H1 (cell line): ENCODE data around the gene ENDOU. TPM values are rescaled to one million over a fixed set of nuclear protein-coding genes. Genes with fewer than 3 reads are reported as not detected.

Source experiments
- CTCF ChIA-PET: fragments of 300-600 bp; sonication (Branson Sonifier 250); formaldehyde crosslinking; loops from one replicate; lab custom pipeline; 2021; ENCODE audit not compliant: partially characterized antibody; lab: Charles Lee
- POLR2A ChIA-PET: fragments of 300-600 bp; sonication (Branson Sonifier 250); formaldehyde crosslinking; loops from one replicate; lab custom pipeline; 2021; ENCODE audit warnings: inconsistent platforms; ENCODE audit not compliant: partially characterized antibody; lab: Charles Lee
- DNase-seq, 2 experiments: peaks; one replicate each; pipeline versions ENCODE4 v3.0.0 to v3.0.0-alpha.2; 2010 to 2022; ENCODE audit warnings: low spot score in 2 of 2, low read depth in 1 of 2, mixed read lengths in 1 of 2
- FAIRE-seq: peaks from 2 replicates; lab custom pipeline; 2011; peaks lifted over from hg19 to GRCh38; lab: Jason Lieb, UNC
- H2AFZ ChIP-seq: 2 replicates; pipeline ENCODE4 v1.8.1; 2012; ENCODE audit warnings: low read length, inconsistent platforms
- H2AK5ac ChIP-seq: 2 replicates; pipeline ENCODE4 v1.6.1; 2013; ENCODE audit warnings: low read depth, low read length
- H2BK120ac ChIP-seq: replicated peaks from 2 replicates; pipeline ENCODE3; 2013; ENCODE audit warnings: low read depth, low read length, inconsistent platforms
- H2BK12ac ChIP-seq: 2 replicates; pipeline ENCODE4 v1.6.1; 2013; ENCODE audit warnings: low read depth, low read length
- H2BK15ac ChIP-seq: 2 replicates; pipeline ENCODE4 v1.6.1; 2013; ENCODE audit warnings: low read length
- H2BK20ac ChIP-seq: 2 replicates; pipeline ENCODE4 v1.6.1; 2013; ENCODE audit warnings: low read length
- H2BK5ac ChIP-seq: 2 replicates; pipeline ENCODE4 v1.6.1; 2013; ENCODE audit warnings: low read depth, low read length
- H3K14ac ChIP-seq: 2 replicates; pipeline ENCODE4 v1.6.1; 2013; ENCODE audit warnings: inconsistent platforms; ENCODE audit not compliant: insufficient read length
- H3K18ac ChIP-seq: 2 replicates; pipeline ENCODE4 v1.6.1; 2013; ENCODE audit warnings: low read length; ENCODE audit errors: extremely low read depth
- H3K23ac ChIP-seq: 2 replicates; pipeline ENCODE4 v1.6.1; 2013; ENCODE audit warnings: inconsistent platforms; ENCODE audit not compliant: insufficient read length
- H3K23me2 ChIP-seq: 2 replicates; pipeline ENCODE4 v1.6.1; 2013; ENCODE audit warnings: low read depth, low read length
- H3K27ac ChIP-seq: 2 replicates; pipeline ENCODE4 v1.6.1; 2011; ENCODE audit warnings: low read depth, low read length, inconsistent platforms
- H3K27me3 ChIP-seq, 4 experiments: replicated peaks in 1 of 4; 1 replicate in 1 of 4; 2 replicates in 3 of 4; pipeline versions ENCODE4 v1.6.1 to v1.8.1; 2011 to 2013; ENCODE audit warnings: low read length in 3 of 4, mild to moderate bottlenecking in 3 of 4, inconsistent platforms in 2 of 4, mixed read lengths in 2 of 4, moderate library complexity in 1 of 4; ENCODE audit not compliant: control insufficient read depth in 3 of 4, insufficient read depth in 3 of 4; ENCODE audit errors: extremely low read depth in 1 of 4
- H3K36me3 ChIP-seq, 4 experiments: 2 replicates each; pipeline versions ENCODE4 v1.6.1 to v1.8.1; 2011 to 2013; ENCODE audit warnings: mild to moderate bottlenecking in 4 of 4, low read length in 3 of 4, moderate library complexity in 2 of 4, control low read depth in 1 of 4, inconsistent platforms in 1 of 4; ENCODE audit not compliant: insufficient read depth in 4 of 4, control insufficient read depth in 2 of 4
- H3K4ac ChIP-seq: replicated peaks from 2 replicates; pipeline ENCODE3; 2013; ENCODE audit warnings: low read length, low read depth, mixed read lengths, inconsistent platforms; ENCODE audit not compliant: insufficient read length
- H3K4me1 ChIP-seq, 4 experiments: replicated peaks in 1 of 4; 1 replicate in 1 of 4; 2 replicates in 3 of 4; pipeline versions ENCODE4 v1.6.1 to v1.8.1; 2011 to 2013; ENCODE audit warnings: low read length in 3 of 4, inconsistent platforms in 2 of 4, mixed read lengths in 1 of 4; ENCODE audit not compliant: insufficient read depth in 4 of 4, control insufficient read depth in 3 of 4
- H3K4me2 ChIP-seq, 2 experiments: 2 replicates each; pipeline versions ENCODE4 v1.6.1 to v1.8.1; 2011 to 2013; ENCODE audit warnings: low read depth in 2 of 2, low read length in 2 of 2, control low read depth in 1 of 2, inconsistent platforms in 1 of 2, mild to moderate bottlenecking in 1 of 2; ENCODE audit not compliant: insufficient read depth in 1 of 2
- H3K4me3 ChIP-seq, 4 experiments: fragments of 200-600, 300-600 bp in 1 of 4; sonication (generic), shearing (Covaris generic), sonication (Bioruptor Twin) in 1 of 4; 2 replicates each; pipeline versions ENCODE4 v1.5.1 to v1.8.1; 2011 to 2016; ENCODE audit warnings: low read length in 4 of 4, low read depth in 3 of 4, control low read depth in 2 of 4, inconsistent platforms in 2 of 4, mild to moderate bottlenecking in 2 of 4, mixed read lengths in 1 of 4, moderate library complexity in 1 of 4; ENCODE audit not compliant: insufficient read depth in 2 of 4; ENCODE audit errors: extremely low read depth in 1 of 4
- H3K56ac ChIP-seq: replicated peaks from 2 replicates; pipeline ENCODE3; 2013; ENCODE audit warnings: low read depth, mild to moderate bottlenecking, mixed read lengths, low read length, inconsistent platforms; ENCODE audit not compliant: insufficient read length
- H3K79me1 ChIP-seq: 2 replicates; pipeline ENCODE4 v1.6.1; 2013; ENCODE audit warnings: low read depth, low read length, control low read depth
- H3K79me2 ChIP-seq, 2 experiments: 2 replicates each; pipeline versions ENCODE4 v1.6.1 to v1.8.1; 2012 to 2013; ENCODE audit warnings: low read length in 2 of 2, mild to moderate bottlenecking in 2 of 2, inconsistent platforms in 1 of 2; ENCODE audit not compliant: insufficient read depth in 2 of 2, control insufficient read depth in 1 of 2
- H3K9ac ChIP-seq, 4 experiments: replicated peaks in 1 of 4; 1 replicate in 1 of 4; 2 replicates in 3 of 4; pipeline versions ENCODE4 v1.6.1 to v1.8.1; 2011 to 2013; ENCODE audit warnings: low read depth in 3 of 4, low read length in 3 of 4, control low read depth in 2 of 4, mild to moderate bottlenecking in 2 of 4, moderate library complexity in 2 of 4, inconsistent platforms in 1 of 4; ENCODE audit errors: extremely low read depth in 1 of 4
- H3K9me3 ChIP-seq, 2 experiments: 2 replicates each; pipeline versions ENCODE4 v1.6.1 to v1.8.1; 2012 to 2013; ENCODE audit warnings: mild to moderate bottlenecking in 2 of 2, moderate library complexity in 2 of 2, control low read depth in 1 of 2, inconsistent platforms in 1 of 2, low read depth in 1 of 2, low read length in 1 of 2, mixed read lengths in 1 of 2; ENCODE audit not compliant: insufficient read depth in 2 of 2
- H4K20me1 ChIP-seq, 2 experiments: replicated peaks in 1 of 2; 2 replicates each; pipeline versions ENCODE3 to v1.8.1; 2011 to 2013; ENCODE audit warnings: inconsistent platforms in 2 of 2, low read length in 2 of 2, mild to moderate bottlenecking in 1 of 2; ENCODE audit not compliant: insufficient read depth in 2 of 2, control insufficient read depth in 1 of 2
- H4K5ac ChIP-seq: 2 replicates; pipeline ENCODE4 v1.6.1; 2013; ENCODE audit warnings: low read length, low read depth, mixed read lengths, inconsistent platforms; ENCODE audit not compliant: insufficient read length
- H4K8ac ChIP-seq: 2 replicates; pipeline ENCODE4 v1.8.0; 2013; ENCODE audit warnings: mild to moderate bottlenecking, moderate library complexity, low read length, inconsistent platforms; ENCODE audit not compliant: insufficient read depth; ENCODE audit errors: extremely low read depth
- H4K91ac ChIP-seq: replicated peaks from 2 replicates; pipeline ENCODE3; 2013; ENCODE audit warnings: low read length, mixed read lengths, inconsistent platforms; ENCODE audit not compliant: insufficient read length
- CBX8 ChIP-seq: fragments of 300-800, 300-1000 bp; sonication (generic); IDR thresholded peaks from 2 replicates; pipeline ENCODE4 v1.7.1; 2016; ENCODE audit warnings: low read depth, low read length, borderline replicate concordance
- CEBPB ChIP-seq: IDR thresholded peaks from 2 replicates; pipeline ENCODE4 v1.6.1; 2012; ENCODE audit warnings: low read depth, low read length
- CREB1 ChIP-seq: IDR thresholded peaks from 2 replicates; pipeline ENCODE4 v1.6.1; 2012; ENCODE audit warnings: inconsistent platforms
- CTBP2 ChIP-seq: IDR thresholded peaks from 2 replicates; pipeline ENCODE4 v1.7.0; 2011; ENCODE audit warnings: borderline replicate concordance, mild to moderate bottlenecking, moderate library complexity, mixed read lengths, low read length; ENCODE audit not compliant: insufficient read depth, insufficient read length
- EGR1 ChIP-seq: IDR thresholded peaks from 2 replicates; pipeline ENCODE4 v1.6.1; 2011; ENCODE audit warnings: low read depth, low read length, borderline replicate concordance
- JUN ChIP-seq: IDR thresholded peaks from 2 replicates; pipeline ENCODE4 v1.6.1; 2011; ENCODE audit warnings: low read depth, mild to moderate bottlenecking, improper control_type of control experiment, low read length
- NANOG ChIP-seq: IDR thresholded peaks from 2 replicates; pipeline ENCODE4 v1.6.1; 2011; ENCODE audit warnings: low read length, low read depth, mild to moderate bottlenecking, inconsistent platforms; ENCODE audit not compliant: insufficient read depth, poor library complexity, severe bottlenecking
- RNF2 ChIP-seq: fragments of 200-900, 300-1000 bp; sonication (generic); IDR thresholded peaks from 2 replicates; pipeline ENCODE4 v1.7.1; 2016; ENCODE audit warnings: borderline replicate concordance, low read depth, mild to moderate bottlenecking, antibody characterized with exemption, low read length; ENCODE audit not compliant: poor library complexity, severe bottlenecking; ENCODE audit errors: missing control alignments
- SIN3A ChIP-seq, 2 experiments: IDR thresholded peaks in 1 of 2; conservative IDR thresholded peaks in 1 of 2; 2 replicates each; pipeline ENCODE4 v1.6.1; 2011 to 2012; ENCODE audit warnings: low read length in 2 of 2, improper control_type of control experiment in 1 of 2, low read depth in 1 of 2, mild to moderate bottlenecking in 1 of 2
- SRF ChIP-seq: IDR thresholded peaks from 2 replicates; pipeline ENCODE4 v1.6.1; 2011; ENCODE audit warnings: mild to moderate bottlenecking, low read depth, low read length, moderate library complexity
- TCF12 ChIP-seq: IDR thresholded peaks from 2 replicates; pipeline ENCODE4 v1.6.1; 2011; ENCODE audit warnings: low read depth, mild to moderate bottlenecking, low read length
- ZNF274 ChIP-seq: IDR thresholded peaks from 2 replicates; pipeline ENCODE4 v1.7.0; 2012; ENCODE audit warnings: low read length, borderline replicate concordance; ENCODE audit errors: extremely low read depth
- polyA plus RNA-seq, 7 experiments: library from polyadenylated mRNA; depleted of rRNA in 3 of 7; stranded (reverse) in 5 of 7; unstranded in 2 of 7; fragments of >200 nt in 5 of 7; fragments of 200-250 nt in 2 of 7; gene quantifications; 1 replicate in 5 of 7; 2 replicates in 1 of 7; 4 replicates in 1 of 7; pipeline versions ENCODE4 v1.2.1 to v1.2.3, GENCODE V29; 2011 to 2013; ENCODE audit warnings: missing spikeins in 2 of 7, mixed read lengths in 2 of 7
- total RNA-seq: library from RNA; stranded (reverse); fragmentation: NEBNext Ultra II Directional; extraction: Animal tissue kit (Norgen Biotek cat#: 25700); gene quantifications from 2 replicates; pipeline ENCODE4 v1.2.1, GENCODE V29; 2021
- TF ChIP-seq, protein P1 (sequence below): IDR thresholded peaks from 2 replicates; pipeline ENCODE4 v1.6.1; 2012; ENCODE audit warnings: low read length, inconsistent platforms

The ENDOU gene
- total and polyA plus RNA-seq, 2 of the 8 experiments (the other 6 are each of a cell fraction or from before 2014, with no cell fraction given), result not detected

DNA sequence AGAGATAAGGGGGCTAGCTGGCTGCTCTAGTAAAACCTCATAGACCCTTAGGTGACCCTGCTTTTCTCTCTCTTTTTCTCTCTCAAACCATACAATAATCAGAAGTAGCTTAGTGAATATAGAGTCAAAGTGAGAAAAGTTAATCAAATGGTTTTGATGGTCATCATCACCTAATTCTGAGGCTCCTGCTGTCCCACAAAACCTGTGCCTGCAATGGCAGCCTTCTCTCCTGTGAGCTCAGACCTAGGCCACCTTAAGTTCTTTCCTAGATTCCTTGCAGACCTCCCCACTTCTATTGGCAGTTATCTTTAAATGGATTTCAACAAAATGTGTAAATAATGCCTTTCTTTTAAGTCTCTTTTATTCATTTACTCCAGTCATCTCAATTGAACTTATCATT lies 17.9 kb downstream of the ENDOU start:
- Histone ChIP-seq H3K4me2 (no peak overlapping the region; a peak in 1 of 4 replicates), H4K8ac (no peak overlapping the region), H4K91ac (no peak overlapping the region), H3K56ac (no peak overlapping the region), H2BK12ac (no peak overlapping the region), H3K14ac (no peak overlapping the region), H3K27me3 (no peaks in the 10 kb centered on the region), H3K9me3 (no peaks in the 10 kb centered on the region), H3K4ac (no peak overlapping the region), H2BK15ac (no peak overlapping the region), H4K20me1 (no peaks in the 10 kb centered on the region), H2AK5ac (no peak overlapping the region), H3K4me1 (peaks cover 0 to 3% (median 0%) of the 10 kb centered on the region in 4 experiments; a peak in 1 of 7 replicates), H2BK120ac (no peak overlapping the region), H3K23me2 (no peaks in the 10 kb centered on the region), H3K18ac (no peak overlapping the region), H4K5ac (no peak overlapping the region), H3K23ac (no peak overlapping the region), H3K9ac (no peak overlapping the region), H2BK20ac (no peak overlapping the region), H3K27ac (no peak overlapping the region), H3K79me2 (peaks cover 0 to 20% of the 10 kb centered on the region in 2 experiments; a peak in 3 of 4 replicates), H2BK5ac (no peak overlapping the region), H3K79me1 (peaks cover 8% of the 10 kb centered on the region; the same call in 1 of the 2 replicates), H2AFZ (no peak overlapping the region), H3K36me3 (no peaks in the 10 kb centered on the region), H3K4me3 (no peak overlapping the region)
- DNase-seq (no peak), FAIRE-seq (no peak)
- ChIA-PET CTCF (interaction anchor here (0.6 to 64.6 kb wide), 11 partner anchors 10 to 242 kb away, joined by 3 to 2442 read pairs (median 3); partner anchors contain the start of gene SLC48A1), POLR2A (no interaction called here)
- TF ChIP-seq CEBPB, result no peak
- no peak for TF ChIP-seq SIN3A (conservative IDR thresholded peaks at IDR 0.05 in 1 of 2, IDR thresholded peaks at IDR 0.05 in 1 of 2; ENCODE audit: low read depth in 1 of 2, low read length in 2 of 2)
- no peak for TF ChIP-seq NANOG
- TF ChIP-seq CTBP2, result no peak
- TF ChIP-seq, protein P1, sequence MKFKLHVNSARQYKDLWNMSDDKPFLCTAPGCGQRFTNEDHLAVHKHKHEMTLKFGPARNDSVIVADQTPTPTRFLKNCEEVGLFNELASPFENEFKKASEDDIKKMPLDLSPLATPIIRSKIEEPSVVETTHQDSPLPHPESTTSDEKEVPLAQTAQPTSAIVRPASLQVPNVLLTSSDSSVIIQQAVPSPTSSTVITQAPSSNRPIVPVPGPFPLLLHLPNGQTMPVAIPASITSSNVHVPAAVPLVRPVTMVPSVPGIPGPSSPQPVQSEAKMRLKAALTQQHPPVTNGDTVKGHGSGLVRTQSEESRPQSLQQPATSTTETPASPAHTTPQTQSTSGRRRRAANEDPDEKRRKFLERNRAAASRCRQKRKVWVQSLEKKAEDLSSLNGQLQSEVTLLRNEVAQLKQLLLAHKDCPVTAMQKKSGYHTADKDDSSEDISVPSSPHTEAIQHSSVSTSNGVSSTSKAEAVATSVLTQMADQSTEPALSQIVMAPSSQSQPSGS, result no peak
- TF ChIP-seq JUN, result no peak
- no peak for TF ChIP-seq TCF12
- no peak for TF ChIP-seq RNF2
- TF ChIP-seq EGR1, result no peak
- TF ChIP-seq CREB1, result no peak
- no peak for TF ChIP-seq CBX8
- no peak for TF ChIP-seq ZNF274
- no peak for TF ChIP-seq SRF
